ENCODE results near the gene RBM3. TPM values are rescaled to one million over a fixed set of nuclear protein-coding genes. Genes with fewer than 3 reads are reported as not detected.
A peak's percentile ranks its signal among the peaks of the same experiment; 100 is the strongest.

The RBM3 gene
- total RNA-seq, 2 experiments from 2014 or later, result 149 to 188 TPM

DNA sequence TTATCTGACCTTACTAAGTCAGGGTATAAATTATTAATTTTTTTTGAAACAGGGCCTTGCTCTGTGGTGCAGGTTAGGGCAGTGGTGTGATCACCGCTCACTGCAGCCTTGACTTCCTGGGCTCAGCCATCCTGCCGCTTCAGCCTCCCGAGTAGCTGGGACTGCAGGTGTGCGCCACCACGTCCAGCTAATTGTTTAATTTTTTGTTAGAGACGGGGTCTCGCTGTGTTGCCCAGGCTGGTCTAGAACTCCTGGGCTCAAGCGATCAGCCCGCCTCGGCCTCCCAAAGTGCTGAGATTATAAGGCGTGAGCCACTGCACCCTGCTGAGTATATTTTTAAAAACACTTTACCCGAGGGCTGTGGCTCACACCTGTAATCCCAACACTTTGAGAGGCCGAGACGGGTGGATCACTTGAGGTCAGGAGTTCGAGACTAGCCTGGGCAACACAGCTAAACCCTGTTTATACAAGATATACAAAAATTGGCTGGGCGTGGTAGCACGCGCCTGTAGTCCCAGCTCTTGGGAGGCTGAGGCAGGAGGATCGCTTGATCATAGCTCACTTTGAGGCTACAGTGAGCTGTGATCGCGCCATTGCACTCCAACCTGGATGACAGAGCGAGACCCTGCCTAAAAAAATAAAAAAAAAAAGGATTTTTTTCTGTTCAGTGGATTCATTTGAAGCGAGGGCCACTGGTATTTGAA lies 35.5 kb upstream of the RBM3 start:
- Histone ChIP-seq H3K4me3 (ENCODE audit: low read depth, low read length, poor library complexity, severe bottlenecking) (peak overlapping the region; percentile 11), H3K27ac (ENCODE audit: low read depth, low read length, poor library complexity, severe bottlenecking) (no peak overlapping the region), H4K20me1 (ENCODE audit: insufficient read depth, low read length) (0 out of 2 replicates have a peak, but pooled peaks cover 5% of the 10 kb centered on the region), H2AFZ (ENCODE audit: low read length) (peak overlapping the region; percentile 55; the same call in 1 of the 2 replicates), H3K36me3 (ENCODE audit: insufficient read depth, low read length) (peaks cover 18% of the 10 kb centered on the region), H3K79me2 (ENCODE audit: insufficient read depth, low read depth, low read length) (peaks cover 12% of the 10 kb centered on the region), H3K9me3 (ENCODE audit: low read length) (no peaks in the 10 kb centered on the region), H3K4me1 (ENCODE audit: insufficient read depth, low read length, poor library complexity, severe bottlenecking) (peaks cover 17% of the 10 kb centered on the region), H3K4me2 (ENCODE audit: low read length) (no peak overlapping the region; the same call in 1 of the 2 replicates), H3K9me2 (ENCODE audit: insufficient read depth, low read length) (no peaks in the 10 kb centered on the region)
- POLR2A ChIA-PET, result interaction anchor here (0.6 to 1.6 kb wide), 3 partner anchors 35 to 405 kb away, joined by 4 to 8 read pairs (median 4); partner anchors contain the start of gene RBM3
- no peak for TF ChIP-seq EZH2phosphoT487 (IDR thresholded peaks at IDR 0.05; ENCODE audit: borderline replicate concordance, low read depth, low read length)
- TF ChIP-seq CTCF (conservative IDR thresholded peaks at IDR 0.05; ENCODE audit: low read length), result no peak
- DNase-seq (ENCODE audit: low spot score), result no peak
- CTCF ChIA-PET (ENCODE audit: unreplicated experiment), result interaction anchor here (1.2 kb wide), 1 partner anchor 71 kb away, joined by 4 read pairs; no protein-coding TSS in a partner anchor
- intact Hi-C loops (cut with micrococcal nuclease; ENCODE audit: unreplicated experiment), result loop anchor here (2.0 to 5.0 kb wide), 2 partner anchors 36 to 71 kb away; partner anchors contain the start of gene RBM3
- no TSS peak for BruUV-seq (replicated peaks)

- Histone ChIP-seq H2AFZ (ENCODE audit: low read length) (peak within 1 kb of the TSS; percentile 55; the same call in 1 of the 2 replicates), H3K9me3 (ENCODE audit: low read length) (no peaks in the 10 kb centered on the region), H3K4me2 (ENCODE audit: low read length) (peak within 1 kb of the TSS; percentile 97), H3K4me3 (ENCODE audit: low read depth, low read length, poor library complexity, severe bottlenecking) (peak within 1 kb of the TSS; percentile 80), H3K36me3 (ENCODE audit: insufficient read depth, low read length) (peaks cover 24% of the 10 kb centered on the region), H3K9me2 (ENCODE audit: insufficient read depth, low read length) (no peaks in the 10 kb centered on the region), H3K79me2 (ENCODE audit: insufficient read depth, low read depth, low read length) (peaks cover 12% of the 10 kb centered on the region), H3K4me1 (ENCODE audit: insufficient read depth, low read length, poor library complexity, severe bottlenecking) (peaks cover 17% of the 10 kb centered on the region), H4K20me1 (ENCODE audit: insufficient read depth, low read length) (0 out of 2 replicates have a peak, but pooled peaks cover 5% of the 10 kb centered on the region), H3K27ac (ENCODE audit: low read depth, low read length, poor library complexity, severe bottlenecking) (peak within 1 kb of the TSS; percentile 69)
- ChIA-PET CTCF (ENCODE audit: unreplicated experiment) (interaction anchor here (0.6 to 1.2 kb wide), 2 partner anchors 32 to 72 kb away, joined by 3 to 4 read pairs; no protein-coding TSS in a partner anchor), POLR2A (interaction anchor here (0.6 to 1.9 kb wide), 4 partner anchors 34 to 404 kb away, joined by 4 to 8 read pairs (median 5); partner anchors contain the start of gene RBM3)
- peak; percentile 98 for DNase-seq (ENCODE audit: low spot score)
- no TSS peak for BruUV-seq (replicated peaks)
- intact Hi-C loops (cut with micrococcal nuclease; ENCODE audit: unreplicated experiment), result loop anchor here (2.0 to 5.0 kb wide), 2 partner anchors 35 to 72 kb away; partner anchors contain the start of gene RBM3
- peak; percentile 66 for TF ChIP-seq CTCF (conservative IDR thresholded peaks at IDR 0.05; ENCODE audit: low read length)
- no peak for TF ChIP-seq EZH2phosphoT487 (IDR thresholded peaks at IDR 0.05; ENCODE audit: borderline replicate concordance, low read depth, low read length)
These were observed 34.8 kb upstream of the RBM3 start, which contains the start of gene TBC1D25 for GRCh38 chrX:48539345-48540027. TBC1D25 (plus strand) TSS chrX:48539714; CDS start chrX:48539798, 84 bp downstream.
